Activated CD4-positive, alpha-beta T cell treated with anti-CD3 and anti-CD28 coated beads, Interleukin-2, Interleukin-4, amounts not matched to agents 100 ng/mL and 50 ng/mL, durations not matched to agents 16 hours and 8 hours (primary cell): ENCODE data around the gene DDX52.
"Not testable (repeated sequence)": the region's sequence is repeated elsewhere in the genome, so short reads cannot be mapped to it uniquely, and the experiment has no call there.

ENCODE experiments used
- DNase-seq: peaks from one replicate; pipeline ENCODE4 v3.0.0-alpha.2; 2020; ENCODE audit warnings: low spot score

The DDX52 gene

GRCh38 chr17:37643118-37643766 lies at the start of gene DDX52:
Gene DDX52 (minus strand): TSS chr17:37643446. CDS start chr17:37643420, 26 bp downstream.
- peak; percentile 90 for DNase-seq

GRCh38 chr17:37691807-37692206 lies 48.6 kb upstream of the DDX52 start:
- DNase-seq = no peak

GRCh38 chr17:37689317-37689716 lies 46.1 kb upstream of the DDX52 start:
- DNase-seq = no peak

GRCh38 chr17:37683454-37683984 lies 40.3 kb upstream of the DDX52 start:
- DNase-seq = no peak

- DNase-seq = no peak
Observed at GRCh38 chr17:37682007-37682406, 38.8 kb upstream of the DDX52 start.

GRCh38 chr17:37679995-37680394 lies 36.7 kb upstream of the DDX52 start:
- DNase-seq = not testable (repeated sequence)

GRCh38 chr17:37678036-37678435 lies 34.8 kb upstream of the DDX52 start:
- DNase-seq = no peak

- no peak for DNase-seq
Observed at GRCh38 chr17:37677021-37677420, 33.8 kb upstream of the DDX52 start.

GRCh38 chr17:37676115-37676925 lies 33.1 kb upstream of the DDX52 start:
- no peak for DNase-seq

- no peak for DNase-seq
Observed at GRCh38 chr17:37674511-37674910, 31.3 kb upstream of the DDX52 start.

- DNase-seq = no peak
Observed at GRCh38 chr17:37673386-37673785, 30.1 kb upstream of the DDX52 start.

- DNase-seq = no peak
Observed at GRCh38 chr17:37672548-37673078, 29.4 kb upstream of the DDX52 start.

- DNase-seq = no peak
Observed at GRCh38 chr17:37671824-37672547, 28.7 kb upstream of the DDX52 start.

- DNase-seq = no peak
Observed at GRCh38 chr17:37671028-37671823, 28.0 kb upstream of the DDX52 start.

- no peak for DNase-seq
Observed at GRCh38 chr17:37667039-37667438, 23.8 kb upstream of the DDX52 start.

GRCh38 chr17:37664214-37664613 lies 21.0 kb upstream of the DDX52 start:
- no peak for DNase-seq

GRCh38 chr17:37662353-37662752 lies 19.1 kb upstream of the DDX52 start:
- no peak for DNase-seq

- DNase-seq = no peak
Observed at GRCh38 chr17:37661400-37662014, 18.3 kb upstream of the DDX52 start.

- DNase-seq = no peak
Observed at GRCh38 chr17:37659925-37660324, 16.7 kb upstream of the DDX52 start.

- no peak for DNase-seq
Observed at GRCh38 chr17:37657202-37657601, 14.0 kb upstream of the DDX52 start.

GRCh38 chr17:37651849-37652248 lies 8.6 kb upstream of the DDX52 start:
- DNase-seq = no peak
